OCI-M1 (cell line): ENCODE measurements around the gene TCOF1.

Experiments
- DNase-seq: peaks from one replicate; lab custom pipeline; 2025; lab: John Stamatoyannopoulos, UW

Gene TCOF1

DNA sequence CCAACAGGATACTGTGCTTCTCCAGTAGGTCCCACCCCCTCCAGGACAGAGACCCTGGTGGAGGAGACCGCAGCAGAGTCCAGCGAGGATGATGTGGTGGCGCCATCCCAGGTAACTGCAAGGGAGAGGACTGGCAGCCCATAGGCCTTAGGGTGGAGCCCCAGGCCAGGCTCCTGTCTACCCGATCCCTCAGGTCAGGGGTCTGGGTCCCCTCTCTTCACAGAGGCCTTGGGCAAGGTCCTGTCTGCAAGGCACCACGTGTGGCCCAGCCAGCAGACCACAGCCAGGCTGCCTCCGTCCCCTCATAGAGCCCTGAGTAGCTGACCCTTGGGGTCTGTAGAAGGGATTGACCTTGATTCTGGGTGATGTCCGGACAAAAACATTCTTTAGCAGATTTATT is 35.2 kb downstream of the TCOF1 start:
- DNase-seq, result no peak

DNA sequence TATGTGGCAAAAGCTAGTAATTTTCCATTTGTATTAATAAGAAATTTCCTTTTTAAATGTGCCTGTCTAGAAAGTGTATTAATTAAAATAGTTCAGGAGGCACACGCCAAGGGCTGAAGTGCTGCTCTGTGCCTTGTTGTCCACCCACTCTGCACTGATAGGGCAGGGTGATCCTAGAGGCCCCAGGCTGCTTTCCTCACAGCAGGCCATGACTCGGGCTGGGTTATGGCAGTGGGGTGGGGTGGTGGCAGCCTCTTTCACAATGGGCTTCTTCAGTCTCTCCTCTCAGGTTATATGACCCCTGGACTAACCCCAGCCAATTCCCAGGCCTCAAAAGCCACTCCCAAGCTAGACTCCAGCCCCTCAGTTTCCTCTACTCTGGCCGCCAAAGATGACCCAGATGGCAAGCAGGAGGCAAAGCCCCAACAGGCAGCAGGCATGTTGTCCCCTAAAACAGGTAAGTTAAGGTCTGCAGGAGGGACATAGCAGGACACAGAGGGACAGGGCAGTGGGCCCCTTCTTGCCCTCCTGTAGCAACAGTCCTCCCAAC is 35.7 kb downstream of the TCOF1 start:
- DNase-seq, result no peak

DNA sequence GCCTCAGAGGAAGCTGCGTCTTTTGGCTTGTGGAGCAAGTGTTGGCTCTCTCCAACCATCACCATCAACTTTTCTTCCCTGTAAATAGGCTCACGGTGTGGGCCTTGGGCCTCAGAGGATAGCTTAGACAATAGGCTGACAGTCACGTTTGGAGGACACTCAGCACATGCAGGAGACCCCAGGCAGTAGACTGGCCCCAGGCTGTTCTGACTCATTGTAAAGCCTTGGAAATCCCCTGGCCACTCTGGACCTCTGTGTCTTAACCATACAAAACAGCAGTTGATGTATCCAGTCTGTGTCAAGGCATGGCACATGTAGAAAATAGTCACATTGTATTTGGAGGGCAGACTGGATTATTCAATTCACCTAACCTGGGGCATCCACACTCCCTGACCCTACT is 36.6 kb downstream of the TCOF1 start:
- no peak for DNase-seq

GRCh38 chr5:150394912-150395687 is 37.6 kb downstream of the TCOF1 start:
- no peak for DNase-seq

DNA sequence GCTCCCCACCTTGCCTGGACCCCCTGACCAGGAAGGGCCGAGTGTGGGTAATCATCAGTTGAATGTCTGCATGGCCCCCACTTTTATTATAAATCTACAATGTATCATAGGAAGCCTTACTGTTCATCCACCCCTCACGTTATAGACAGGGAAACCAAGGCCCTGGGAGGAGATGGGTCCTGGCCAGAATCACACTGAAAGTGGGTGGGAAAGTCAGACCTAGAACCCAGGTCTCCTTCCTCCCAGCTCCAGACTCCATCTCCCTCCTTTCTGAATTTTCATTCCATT is 38.1 kb downstream of the TCOF1 start:
- no peak for DNase-seq

- DNase-seq, result no peak
These were observed 38.8 kb downstream of the TCOF1 start for GRCh38 chr5:150396267-150396666.

DNA sequence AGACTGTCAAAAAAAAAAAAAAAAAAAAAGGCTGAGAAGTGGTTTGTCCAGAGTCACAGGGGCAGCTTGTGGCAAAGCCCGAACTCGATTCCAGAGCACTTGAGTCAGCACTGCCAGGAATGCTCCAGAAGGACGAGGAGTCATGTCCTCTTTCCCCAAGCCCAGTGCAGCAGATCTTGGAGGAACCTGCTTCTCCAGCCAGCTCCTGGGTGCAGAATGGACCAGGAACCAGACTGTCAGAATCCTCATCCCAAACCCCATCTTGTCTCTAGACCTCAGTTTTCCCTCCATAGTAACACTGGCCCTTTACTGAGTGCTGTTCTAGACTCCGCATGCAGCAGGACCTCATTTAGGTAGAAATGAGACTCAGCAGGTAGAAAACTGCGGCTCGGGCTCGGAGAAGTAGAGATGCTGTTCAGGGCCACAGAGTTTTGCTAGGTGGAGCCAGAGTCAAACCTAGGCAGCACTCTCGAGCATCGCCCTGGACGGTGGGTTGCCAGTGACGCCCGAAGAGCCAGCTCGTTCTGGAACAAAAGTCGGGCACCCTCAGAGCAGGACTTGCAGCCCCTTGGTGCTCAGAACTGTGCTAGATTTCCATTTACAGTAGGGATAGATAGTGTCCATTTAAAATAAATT is 39.8 kb downstream of the TCOF1 start:
- DNase-seq, result no peak

DNA sequence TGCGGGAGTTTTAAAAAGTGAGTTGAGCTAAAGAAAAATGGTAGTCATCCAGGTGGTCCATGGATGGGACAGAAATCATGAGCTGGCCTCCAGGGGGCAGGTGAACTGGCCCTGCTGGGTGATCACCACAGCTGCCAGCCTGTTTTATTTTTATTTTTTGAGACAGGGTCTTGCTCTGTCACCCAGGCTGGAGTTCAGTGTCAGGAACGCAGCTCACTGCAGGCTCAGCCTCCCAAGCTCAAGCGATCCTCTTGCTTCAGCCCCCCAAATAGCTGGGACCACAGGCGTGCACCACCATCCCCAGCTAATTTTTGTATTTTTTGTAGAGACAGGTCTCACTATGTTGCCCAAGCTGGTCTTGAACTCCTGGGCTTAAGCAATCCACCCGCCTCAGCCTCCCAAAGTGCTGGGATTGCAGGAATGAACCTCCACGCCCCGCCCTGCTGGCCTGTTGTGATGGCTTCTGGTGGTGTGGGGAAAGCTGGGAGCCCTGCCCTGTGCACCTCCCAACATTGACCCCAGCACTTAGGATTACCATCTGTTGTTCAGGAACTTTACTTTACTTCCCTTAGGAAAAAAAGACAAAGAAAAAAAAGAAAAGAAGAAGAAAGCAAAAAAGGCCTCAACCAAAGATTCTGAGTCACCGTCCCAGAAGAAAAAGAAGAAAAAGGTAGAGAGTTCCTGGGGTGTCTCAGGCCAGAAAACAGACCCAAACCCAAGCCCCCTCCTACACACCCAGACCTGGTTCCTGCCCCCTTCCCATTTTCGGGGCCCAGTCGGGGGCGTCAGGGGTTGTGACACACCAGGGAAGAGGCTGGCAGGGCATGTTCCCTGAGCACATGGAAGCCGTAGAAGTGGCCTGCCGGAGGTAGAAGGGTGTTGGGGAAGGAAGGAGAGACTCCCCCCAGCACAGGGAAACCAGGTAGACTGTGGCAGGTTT is 40.6 kb downstream of the TCOF1 start:
- DNase-seq, result no peak

DNA sequence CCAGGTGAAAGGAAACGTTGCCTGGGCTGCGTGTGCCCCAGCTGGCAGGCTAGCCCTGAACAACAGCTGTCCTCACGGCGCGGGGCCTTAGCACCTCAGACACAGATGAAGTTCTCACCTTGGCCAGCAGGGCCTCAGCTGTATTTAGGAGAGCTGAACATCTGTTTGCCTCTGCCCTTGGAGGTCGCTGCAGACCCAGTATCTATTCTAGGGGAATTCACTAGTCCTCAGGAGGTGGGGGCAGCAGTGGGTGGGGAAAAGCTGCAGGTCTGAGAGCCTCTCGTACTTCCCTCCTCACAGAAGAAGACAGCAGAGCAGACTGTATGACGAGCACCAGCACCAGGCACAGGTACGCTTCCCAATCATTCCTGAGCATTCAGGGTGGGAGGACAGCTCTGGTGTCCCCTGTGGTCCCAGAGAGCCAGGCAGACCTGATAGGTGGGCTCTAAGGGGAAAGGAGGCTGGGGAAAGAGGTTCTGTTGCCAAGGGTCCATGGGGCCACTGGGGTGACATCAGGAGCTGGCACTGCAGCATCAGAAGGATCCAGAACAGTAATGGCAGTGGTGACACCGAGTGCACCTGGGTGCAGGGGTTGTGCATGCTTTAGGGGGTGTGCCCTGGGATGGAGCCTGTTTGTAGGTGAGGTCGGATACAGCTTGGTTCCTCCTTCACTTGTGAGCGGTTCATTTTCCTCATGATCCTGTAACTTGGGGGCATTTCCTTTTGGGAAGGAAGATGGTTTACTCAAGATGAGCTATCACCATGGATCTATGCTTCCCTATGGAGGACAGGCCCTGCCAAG is 41.4 kb downstream of the TCOF1 start:
- DNase-seq, result no peak

GRCh38 chr5:150399524-150400211 is 42.2 kb downstream of the TCOF1 start:
- DNase-seq, result no peak

- DNase-seq, result no peak
These were observed 43.0 kb downstream of the TCOF1 start for GRCh38 chr5:150400316-150401075.

GRCh38 chr5:150401076-150401375 is 43.5 kb downstream of the TCOF1 start:
- no peak for DNase-seq

DNA sequence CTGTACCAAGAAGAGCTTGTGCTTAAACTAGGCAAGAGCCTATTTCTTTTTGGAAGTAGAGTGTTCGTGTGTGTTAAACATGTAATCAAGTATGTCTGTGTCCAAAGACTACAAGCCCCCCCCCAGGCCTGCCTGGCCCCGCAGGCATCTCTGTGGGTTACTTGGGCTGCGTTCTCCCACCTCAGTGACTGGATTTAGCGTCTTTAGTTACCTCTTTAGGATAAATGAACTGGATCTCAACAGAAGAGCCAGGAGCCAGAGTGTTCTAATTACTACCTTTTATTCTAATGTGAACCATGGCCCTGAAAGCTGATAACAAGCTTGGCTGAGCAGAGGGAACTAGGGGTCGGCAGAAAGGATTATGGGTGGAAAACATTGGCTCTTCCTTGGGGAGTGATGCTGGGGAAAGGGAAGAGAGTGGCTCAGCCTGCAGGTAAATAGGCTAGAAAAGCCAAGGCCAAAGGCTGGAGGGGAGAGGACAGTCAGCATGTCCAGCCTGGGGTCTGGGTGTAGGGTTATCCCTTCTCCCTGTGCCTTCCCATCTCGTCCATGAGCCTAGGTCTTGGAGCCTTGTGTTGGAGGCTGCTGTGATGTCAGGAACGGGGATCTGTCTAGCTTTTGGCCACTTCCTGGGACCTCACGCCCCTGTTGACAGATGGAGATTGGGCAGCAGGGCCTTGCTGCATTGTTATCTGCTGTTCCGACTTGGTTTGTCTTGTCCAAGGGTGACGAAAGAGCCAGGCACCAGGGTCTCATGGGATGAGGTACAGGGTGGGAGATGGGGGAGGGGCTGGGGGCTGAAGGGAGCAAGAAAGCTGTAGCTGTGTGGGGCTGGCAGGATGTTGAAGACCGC is 44.1 kb downstream of the TCOF1 start:
- DNase-seq, result no peak

DNA sequence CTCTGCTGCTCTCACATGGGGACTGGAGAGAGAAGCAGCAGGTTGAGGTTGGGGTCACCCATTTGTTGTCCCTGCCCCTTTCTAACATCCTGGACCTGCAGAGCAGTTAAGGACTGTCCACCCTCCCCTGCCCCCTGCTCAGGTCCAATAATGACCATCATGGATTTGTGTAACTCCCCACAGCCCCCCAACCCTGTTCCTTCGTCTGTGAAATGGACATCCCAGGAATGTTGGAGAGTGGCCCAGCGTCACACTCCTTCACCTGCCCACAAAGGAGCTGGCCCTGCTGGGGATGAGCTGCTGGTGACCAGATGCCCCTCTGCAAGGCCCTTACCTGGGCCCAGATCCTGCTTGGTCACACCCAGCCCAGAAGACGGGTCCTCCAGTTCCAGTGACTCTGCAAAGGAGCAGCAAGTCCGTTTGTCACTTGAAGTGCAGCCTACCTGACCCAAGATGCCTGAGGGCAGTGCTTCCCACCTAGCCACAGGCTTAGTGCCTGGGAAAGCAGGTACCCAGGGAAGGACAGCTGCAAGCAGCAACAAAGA is 44.8 kb downstream of the TCOF1 start:
- DNase-seq, result no peak

DNA sequence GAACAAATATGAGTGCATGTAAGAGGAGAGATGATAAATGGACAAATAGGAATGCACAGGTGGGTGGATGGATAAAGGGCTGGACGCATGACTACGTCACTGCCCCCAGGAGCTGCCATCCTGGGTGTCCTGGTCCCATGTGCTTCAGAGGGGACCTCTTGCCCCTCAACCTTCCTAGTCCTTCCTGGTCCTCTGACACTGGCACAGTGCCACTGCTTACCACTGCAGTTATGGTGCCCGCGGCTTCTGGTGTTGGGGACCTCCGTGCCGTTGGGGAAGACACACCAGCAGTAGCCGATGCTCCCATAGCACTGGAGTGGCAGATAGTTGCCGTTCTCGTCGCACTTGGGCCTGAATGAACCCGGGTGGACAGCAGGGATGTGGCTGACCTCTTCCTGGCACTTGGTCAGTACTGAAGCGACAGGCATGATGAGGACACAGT is 45.4 kb downstream of the TCOF1 start:
- no peak for DNase-seq

GRCh38 chr5:150404121-150404520 is 46.6 kb downstream of the TCOF1 start:
- no peak for DNase-seq

- DNase-seq, result no peak
These were observed 47.0 kb downstream of the TCOF1 start for GRCh38 chr5:150404535-150404934.

DNA sequence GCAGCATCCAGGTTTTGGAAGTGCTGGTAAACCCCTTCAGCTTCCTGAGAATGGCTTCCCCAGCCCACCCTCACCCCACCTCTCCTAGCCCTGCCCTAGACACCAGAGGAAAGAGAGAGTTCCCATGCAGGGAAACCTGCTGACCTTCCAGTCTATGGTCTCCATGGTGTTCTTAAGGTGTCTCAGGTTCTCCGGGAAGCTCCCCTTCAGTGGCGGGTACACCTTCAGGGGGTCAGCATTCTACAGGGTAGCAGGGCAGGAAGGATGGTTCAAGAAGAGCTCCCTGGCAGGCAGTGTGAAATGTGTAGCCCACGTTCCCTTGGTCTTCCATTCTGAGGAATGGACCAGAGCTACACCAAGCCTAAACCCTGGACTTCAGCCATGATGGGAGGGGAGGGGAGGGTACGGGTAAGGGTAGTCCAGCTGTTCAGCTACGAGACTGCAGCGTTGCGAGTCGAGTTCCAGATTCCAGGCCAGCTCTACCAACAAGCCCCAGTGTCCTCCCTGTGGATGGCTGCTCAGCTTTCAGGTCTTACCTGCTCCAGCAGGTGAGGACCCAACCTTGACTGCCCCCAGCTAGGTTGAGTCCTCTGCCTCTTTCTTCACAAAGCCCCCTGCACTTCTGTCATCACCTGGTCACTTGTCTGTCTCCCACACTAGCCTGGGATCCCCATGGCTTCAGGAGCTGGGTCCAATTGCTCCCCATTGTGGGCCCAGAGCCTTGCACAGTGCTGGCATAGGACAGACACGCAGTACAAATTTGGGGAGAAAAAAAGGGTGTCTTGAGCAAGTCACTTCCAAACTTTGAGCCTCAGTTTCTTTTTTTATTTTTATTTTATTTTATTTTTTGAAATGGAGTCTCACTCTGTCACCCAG is 47.7 kb downstream of the TCOF1 start:
- DNase-seq, result no peak
